Panc1 (cell line): ENCODE measurements around the gene CALHM6.

Experiments used
- POLR2AphosphoS5 ChIP-seq: IDR thresholded peaks from 2 replicates; pipeline ENCODE4 v1.6.1; 2012; ENCODE audit warnings: mild to moderate bottlenecking, low read depth, low read length, moderate library complexity
- REST ChIP-seq, 2 experiments: IDR thresholded peaks; 2 replicates each; pipeline ENCODE4 v1.6.1; 2011 to 2012; ENCODE audit warnings: low read depth in 2 of 2, control low read depth in 1 of 2, low read length in 1 of 2, mild to moderate bottlenecking in 1 of 2, moderate library complexity in 1 of 2; ENCODE audit not compliant: insufficient read depth in 1 of 2
- SIN3A ChIP-seq: IDR thresholded peaks from 2 replicates; pipeline ENCODE4 v1.6.1; 2012; ENCODE audit warnings: low read depth, mild to moderate bottlenecking, low read length, moderate library complexity, borderline replicate concordance; ENCODE audit not compliant: insufficient read depth
- TCF7L2 ChIP-seq: IDR thresholded peaks from 2 replicates; pipeline ENCODE4 v1.6.1; 2011; ENCODE audit warnings: mild to moderate bottlenecking, low read depth, low read length, inconsistent platforms
- TF ChIP-seq, protein P1 (sequence below): fragments of 450-650 bp; IDR thresholded peaks from 2 replicates; pipeline ENCODE4 v1.5.1; 2017; ENCODE audit warnings: mild to moderate bottlenecking

DNA sequence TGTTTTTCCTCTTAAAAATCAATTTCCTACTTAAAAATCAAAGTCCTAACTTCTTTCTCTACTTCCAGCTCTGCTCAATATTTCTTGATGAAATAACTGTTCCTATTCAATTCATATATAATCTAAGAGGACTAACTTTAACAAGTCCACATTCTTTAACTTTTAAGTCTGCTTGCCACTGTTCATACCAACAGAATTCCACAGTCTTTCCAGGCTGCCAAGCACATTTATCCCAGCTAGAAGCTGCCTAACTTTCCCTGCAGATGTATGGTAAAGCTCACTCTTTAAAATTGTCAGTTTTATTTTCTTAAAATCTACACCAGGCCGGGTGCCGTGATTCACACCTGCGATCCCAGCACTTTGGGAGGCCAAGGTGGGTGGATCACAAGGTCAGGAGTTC lies 11.5 kb downstream of the CALHM6 start:
- TF ChIP-seq, protein P1, sequence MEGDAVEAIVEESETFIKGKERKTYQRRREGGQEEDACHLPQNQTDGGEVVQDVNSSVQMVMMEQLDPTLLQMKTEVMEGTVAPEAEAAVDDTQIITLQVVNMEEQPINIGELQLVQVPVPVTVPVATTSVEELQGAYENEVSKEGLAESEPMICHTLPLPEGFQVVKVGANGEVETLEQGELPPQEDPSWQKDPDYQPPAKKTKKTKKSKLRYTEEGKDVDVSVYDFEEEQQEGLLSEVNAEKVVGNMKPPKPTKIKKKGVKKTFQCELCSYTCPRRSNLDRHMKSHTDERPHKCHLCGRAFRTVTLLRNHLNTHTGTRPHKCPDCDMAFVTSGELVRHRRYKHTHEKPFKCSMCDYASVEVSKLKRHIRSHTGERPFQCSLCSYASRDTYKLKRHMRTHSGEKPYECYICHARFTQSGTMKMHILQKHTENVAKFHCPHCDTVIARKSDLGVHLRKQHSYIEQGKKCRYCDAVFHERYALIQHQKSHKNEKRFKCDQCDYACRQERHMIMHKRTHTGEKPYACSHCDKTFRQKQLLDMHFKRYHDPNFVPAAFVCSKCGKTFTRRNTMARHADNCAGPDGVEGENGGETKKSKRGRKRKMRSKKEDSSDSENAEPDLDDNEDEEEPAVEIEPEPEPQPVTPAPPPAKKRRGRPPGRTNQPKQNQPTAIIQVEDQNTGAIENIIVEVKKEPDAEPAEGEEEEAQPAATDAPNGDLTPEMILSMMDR, result no peak
- TF ChIP-seq POLR2AphosphoS5, result no peak
- TF ChIP-seq REST (IDR thresholded peaks at IDR 0.05; ENCODE audit: insufficient read depth in 1 of 2, low read depth in 2 of 2, low read length in 1 of 2), result no peak
- no peak for TF ChIP-seq TCF7L2
- no peak for TF ChIP-seq SIN3A
